ENCODE results near the gene FAM20C.

The FAM20C gene

DNA sequence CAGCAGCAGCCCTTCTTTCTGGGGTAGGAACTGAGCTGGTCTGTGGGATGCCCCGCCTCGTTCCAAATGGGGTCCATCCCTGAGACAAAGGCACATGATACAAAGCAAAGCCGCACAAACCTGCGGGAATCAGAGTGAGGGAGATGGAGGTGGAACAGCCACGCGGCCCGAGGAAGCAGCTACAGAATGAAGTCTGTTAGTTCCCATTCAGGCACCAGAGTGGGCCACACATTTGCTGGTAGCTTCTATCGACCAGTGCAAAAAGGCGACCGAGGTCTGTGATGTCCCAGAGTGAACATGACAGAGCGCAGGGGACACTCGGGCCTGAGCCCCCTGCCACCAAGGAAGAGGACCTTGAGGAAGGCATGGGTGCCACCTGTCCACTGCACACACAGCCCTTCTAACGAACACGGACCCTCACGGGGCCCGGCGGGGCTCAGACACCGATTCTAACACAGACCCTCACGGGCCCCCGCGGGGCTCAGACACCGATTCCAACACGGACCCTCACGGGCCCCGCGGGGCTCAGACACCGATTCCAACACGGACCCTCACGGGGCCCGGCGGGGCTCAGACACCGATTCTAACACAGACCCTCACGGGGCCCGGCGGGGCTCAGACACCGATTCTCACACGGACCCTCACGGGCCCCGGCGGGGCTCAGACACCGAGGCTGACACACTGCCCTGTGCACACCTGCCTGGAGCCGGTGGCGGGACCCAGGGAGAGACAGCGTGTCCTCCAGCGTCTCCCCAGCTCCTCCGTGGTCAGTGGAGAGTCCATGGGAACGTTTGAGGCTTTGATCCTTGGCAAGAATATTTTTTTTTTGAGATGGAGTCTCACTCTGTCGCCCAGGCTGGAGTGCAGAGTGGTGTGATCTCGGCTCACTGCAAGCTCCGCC, 32.8 kb upstream of the FAM20C start:
- peak; percentile 68 for DNase-seq (ENCODE audit: low spot score)

DNA sequence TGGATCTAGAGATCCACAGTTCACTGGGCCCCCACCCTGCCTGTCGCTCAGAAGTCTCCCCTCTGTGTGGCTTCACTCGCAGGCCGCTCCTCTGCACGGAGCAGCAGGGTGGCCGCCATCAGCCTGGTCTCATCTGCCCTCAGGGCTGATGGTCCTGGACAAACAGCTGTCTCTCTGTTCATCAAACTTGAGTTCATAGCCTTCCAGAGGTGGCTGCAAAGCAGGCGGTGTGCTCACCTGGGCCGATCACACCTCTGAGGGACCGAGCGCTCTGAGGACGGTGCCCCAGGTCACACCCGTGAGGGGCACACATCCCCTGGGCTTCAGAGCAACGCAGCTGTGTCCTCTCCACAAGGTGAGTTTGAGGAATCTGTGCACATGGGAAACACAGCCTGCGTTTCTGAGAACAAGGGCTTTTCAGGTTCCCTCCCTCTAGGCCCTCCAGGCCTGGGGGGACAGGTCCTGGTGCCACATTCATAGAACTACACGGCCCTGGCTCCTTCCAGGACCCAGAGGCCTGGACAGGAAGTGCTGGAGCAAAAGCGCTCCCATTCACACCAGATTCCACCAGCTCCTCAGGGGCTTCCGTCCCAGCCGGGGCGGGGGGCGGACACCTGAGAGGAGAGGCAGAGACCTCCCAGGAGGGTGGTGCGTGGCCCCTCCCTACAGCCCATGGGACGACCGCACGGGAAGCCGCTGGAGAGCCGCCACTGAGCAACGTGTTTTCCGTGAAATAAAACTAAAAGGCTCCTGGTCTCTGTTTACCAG, 31.2 kb upstream of the FAM20C start:
- DNase-seq (ENCODE audit: low spot score), result peak; percentile 42

DNA sequence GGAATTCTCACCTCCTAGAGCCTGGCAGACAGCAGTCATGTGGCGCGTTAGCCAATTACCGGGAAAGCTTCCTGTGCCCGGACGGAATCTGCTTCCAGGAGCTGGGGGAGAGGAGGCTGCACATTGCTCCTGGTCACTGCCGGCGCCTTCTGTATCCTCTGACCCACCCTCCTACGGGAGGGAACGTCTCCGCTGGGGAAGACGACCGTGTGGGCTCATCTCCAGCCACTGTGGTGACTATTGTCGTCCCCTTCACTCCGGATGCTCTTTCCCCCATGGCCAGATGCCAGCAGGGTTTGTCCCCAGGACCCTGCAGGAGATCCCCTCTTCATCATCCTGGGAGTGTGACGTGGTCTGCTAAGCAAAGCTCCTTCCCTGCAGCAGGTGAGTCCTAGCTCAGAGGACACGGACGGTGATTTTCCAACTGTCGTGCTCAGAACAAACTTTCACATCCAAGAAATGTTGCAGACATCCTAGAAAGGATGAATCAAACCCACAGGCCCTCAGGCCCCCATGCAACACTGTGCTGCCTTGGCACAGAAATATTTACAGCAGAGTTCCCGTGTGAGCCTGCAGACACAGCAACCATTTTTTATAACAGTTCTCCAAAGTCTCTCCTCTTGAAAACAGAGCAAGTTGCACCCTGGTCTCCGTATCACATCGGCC, 29.6 kb upstream of the FAM20C start:
- peak; percentile 14 for DNase-seq (ENCODE audit: low spot score)

DNA sequence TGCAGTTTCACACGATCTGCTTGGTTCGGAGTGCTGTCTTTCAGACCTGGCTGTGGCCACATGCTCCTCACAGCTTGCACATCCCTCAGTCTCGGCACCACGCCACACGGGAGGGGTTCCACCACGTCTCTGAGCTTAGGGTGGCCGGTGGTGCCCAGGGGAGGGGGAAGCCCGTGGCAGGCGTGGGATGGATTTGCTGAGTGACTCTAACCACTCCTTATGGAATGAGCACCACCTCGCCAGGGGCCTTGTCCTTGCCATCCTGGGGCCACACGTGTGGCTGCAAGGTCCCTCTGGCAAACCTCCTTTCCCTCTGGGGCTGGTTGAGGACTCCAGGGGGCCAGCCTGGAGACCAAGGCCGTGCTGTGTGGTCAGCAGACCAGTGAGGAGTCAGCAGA, 29.1 kb upstream of the FAM20C start:
- peak; percentile 15 for DNase-seq (ENCODE audit: low spot score)

DNA sequence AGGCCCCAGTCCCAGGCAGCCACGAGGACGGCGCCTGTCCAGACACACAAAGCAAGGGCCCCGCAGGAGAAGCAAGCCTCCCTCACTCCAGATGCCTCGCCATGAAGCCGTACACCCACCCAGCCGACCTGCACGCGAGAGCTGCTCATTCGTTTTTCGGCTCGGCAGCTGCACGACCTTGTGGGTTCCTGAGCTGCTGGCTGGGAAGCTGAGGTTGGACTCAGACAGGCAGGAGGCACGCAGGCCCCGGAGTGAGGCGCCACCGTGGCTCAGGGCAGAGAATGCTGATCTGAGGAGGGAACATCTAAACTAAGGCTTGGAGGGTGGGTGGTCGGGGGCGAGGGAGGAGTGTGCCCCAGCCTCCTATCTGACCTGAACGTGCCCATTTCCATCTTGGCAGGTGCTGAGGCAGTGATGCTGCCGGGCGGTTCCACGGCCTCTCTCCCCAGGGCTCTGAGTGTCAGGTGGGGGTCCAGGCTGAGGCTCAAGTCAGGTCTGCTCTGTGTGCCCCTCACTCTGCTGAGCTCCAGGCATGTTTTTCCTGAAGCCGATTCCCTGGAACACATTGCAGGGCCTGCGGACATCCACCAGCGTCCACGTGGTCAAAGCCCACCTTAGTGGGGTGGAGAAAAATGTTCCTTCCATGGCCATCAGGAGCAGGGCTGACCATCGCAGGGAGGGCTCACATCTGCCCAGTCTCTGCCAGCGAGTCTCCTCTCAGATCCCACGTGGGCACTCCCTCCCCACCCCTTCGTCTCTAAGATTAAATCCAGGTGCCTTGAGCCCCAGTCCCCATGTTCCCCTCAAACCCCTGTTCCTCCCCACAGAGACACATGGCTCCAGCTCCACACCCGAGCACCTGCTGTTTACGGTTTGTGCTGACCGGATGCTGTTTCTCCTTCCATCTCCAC, 28.1 kb upstream of the FAM20C start:
- DNase-seq (ENCODE audit: low spot score), result peak; percentile 12

DNA sequence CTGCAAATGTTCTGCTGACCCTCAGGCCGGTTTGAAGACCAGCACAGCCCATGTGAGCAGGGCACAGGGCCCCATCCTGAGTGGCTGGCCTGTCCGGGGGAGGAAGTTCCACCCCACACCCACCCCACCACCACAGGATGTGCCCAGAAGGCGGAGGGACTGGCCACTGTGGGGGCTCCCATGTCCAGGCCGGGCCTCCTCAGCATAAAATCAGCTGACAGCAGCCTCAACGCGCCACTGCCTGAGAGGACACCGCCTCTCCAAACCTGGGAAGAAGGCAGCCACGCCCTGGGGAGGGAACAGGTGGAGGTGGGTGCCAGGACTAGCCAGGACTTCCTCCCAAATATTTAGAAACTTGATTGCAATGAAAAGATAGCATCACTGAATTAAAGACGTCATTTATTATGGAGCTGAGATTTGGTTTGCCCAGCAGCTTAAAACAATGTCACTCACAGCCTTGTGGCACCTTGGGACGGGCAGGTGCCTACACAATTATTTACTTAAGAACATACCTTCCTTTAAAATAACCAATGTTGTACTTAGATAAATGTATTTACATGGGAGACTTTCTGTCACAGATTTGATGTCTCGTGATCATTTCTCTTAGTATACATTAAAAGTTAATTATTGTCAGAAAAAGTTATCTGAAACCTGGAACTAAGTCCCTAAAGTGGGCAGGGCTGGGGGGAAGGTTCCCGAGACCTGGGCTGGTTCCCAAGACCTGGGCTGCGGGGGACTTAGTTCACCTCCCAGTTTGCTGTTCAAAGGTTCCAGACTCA, 27.3 kb upstream of the FAM20C start:
- DNase-seq (ENCODE audit: low spot score), result peak; percentile 9

DNA sequence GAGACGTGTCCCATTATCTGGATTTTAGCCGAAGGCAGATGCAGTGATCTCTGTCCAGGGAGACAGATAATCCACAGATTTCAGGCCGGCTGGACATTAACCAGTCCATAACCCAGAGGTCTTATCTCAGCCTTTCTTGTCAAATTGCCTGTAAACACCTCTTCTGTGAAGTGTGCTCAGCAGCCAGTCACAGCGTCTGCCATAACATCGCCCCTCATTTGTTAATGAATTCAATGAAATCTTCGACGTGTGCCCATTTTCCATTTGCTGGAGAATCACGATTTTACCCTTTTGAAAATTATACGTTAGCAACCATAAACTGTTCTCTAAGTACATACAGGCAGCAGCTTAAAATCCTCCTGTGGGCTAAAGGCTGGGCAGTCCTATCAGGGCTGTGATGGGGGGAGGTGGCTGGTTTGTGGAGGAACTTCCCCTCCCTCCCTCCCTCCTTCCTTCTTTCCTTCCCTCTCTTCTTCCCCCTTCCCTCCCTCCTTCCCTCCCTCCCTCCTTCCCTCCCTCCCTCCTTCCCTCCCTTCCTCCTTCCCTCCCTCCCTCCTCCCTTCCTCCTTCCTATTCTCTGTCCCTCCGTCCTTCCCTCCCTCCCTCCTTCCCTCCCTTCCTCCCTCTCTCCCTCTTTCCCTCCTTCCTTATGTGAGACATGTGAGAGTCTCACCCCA, 26.6 kb upstream of the FAM20C start:
- peak; percentile 22 for DNase-seq (ENCODE audit: low spot score)

DNA sequence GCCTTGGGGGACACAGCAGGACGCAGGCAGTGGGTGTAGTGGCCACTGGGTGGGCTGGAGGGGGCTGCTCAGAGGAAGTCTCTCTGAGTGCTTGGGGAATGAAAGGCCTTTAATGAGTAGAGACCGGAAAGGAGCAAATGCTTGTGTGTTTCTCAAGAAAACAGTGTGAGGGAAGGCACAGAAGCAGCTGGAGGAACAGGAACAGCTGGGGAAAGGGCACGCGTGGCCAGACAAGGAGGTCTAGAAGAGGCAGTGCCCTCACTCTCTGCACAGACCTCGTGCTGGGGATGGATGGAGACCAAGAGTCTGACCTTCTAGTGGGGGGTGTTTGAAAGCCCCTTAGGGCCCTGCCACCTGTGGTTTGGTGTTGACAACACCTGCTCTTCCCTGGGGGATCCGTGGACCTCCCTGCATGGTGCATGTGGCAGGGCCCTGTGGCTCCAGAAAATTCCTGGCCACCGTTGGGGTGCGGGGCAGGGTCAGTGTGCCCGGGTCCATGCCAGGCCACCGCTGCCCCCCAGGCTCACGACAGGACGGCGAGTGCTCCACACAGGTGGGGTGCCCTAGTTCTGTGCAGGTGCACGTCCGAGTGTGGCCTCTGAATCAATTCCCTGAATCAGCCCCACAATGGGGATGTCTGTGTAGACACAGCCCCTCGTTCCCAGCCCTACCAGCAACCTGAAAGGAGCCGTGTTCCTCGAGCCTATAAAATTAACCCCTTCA, 25.9 kb upstream of the FAM20C start:
- DNase-seq (ENCODE audit: low spot score), result peak; percentile 25

DNA sequence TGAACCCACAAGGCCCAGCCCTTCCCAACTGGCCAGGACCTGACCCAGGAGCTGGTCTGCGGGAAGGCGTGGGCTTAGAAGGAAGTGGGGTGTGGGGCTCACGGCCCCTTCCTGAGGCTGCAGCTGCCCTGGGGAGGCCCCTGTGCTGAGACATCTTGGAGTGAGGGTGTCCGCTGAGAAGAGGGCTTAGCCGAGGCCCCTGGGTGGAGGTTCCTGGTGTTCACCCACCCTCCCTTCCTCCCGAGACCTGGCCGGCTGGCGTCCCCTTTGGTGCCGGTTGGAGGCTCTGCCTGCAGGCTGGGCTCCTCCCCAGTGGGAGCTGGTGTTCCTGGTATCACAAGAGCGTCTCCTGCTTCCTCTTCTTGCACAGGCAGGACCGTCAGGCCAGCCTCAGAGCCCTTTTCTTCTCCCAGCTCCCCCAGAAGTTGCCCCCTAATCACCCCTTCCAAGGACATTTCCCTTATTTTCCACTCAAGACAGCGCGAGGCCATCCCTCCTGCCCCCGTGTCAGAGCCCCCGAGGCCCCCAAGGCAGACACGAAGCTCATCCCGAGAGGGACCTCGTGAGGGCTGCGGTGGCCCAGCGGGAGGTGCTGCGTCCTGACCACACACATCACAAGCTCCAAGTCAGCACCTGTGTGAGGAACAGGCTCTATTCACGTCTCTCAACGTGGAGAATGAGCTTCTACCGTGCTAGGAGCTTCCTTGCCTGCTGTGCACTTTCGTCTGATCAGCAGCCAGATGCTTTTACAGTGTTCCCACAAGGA, 25.1 kb upstream of the FAM20C start:
- DNase-seq (ENCODE audit: low spot score), result peak; percentile 11

DNA sequence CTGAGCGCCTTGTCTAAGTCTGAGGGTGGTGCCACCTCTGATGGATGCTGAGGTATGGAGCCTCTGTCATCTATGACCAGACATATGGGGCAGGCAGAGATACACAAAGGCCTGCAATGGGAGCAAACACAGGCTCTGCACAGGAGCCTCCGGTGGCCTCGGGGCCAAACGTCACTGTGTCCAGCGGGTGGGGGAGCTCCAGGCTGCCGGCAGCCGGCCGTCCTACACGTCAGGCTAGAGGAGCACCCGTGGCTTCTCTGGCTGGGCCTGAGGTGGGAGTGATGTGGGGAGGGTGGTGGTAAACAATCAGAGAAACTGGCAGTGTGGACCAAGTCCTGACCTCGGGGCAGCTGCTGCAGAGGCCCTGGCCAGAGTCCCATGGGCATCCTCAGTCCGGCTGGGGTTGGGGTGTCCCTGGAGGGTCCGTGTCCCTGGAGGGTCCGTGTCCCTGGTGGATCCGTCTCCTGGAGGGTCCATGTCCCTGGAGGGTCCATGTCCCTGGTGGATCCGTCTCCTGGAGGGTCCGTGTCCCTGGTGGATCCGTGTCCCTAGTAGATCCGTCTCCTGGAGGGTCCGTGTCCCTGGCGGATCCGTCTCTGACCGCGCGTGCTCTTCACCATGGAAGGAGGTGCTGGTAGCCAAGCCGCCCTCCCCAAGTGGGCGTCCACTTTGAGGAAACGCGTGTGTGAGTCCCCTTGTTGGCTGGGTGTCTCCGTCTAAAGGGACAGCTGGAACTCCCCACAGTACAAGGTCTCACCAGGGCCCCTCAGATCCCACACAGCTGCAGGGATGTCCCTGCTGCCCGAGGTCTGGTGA, 24.2 kb upstream of the FAM20C start:
- DNase-seq (ENCODE audit: low spot score), result peak; percentile 26

DNA sequence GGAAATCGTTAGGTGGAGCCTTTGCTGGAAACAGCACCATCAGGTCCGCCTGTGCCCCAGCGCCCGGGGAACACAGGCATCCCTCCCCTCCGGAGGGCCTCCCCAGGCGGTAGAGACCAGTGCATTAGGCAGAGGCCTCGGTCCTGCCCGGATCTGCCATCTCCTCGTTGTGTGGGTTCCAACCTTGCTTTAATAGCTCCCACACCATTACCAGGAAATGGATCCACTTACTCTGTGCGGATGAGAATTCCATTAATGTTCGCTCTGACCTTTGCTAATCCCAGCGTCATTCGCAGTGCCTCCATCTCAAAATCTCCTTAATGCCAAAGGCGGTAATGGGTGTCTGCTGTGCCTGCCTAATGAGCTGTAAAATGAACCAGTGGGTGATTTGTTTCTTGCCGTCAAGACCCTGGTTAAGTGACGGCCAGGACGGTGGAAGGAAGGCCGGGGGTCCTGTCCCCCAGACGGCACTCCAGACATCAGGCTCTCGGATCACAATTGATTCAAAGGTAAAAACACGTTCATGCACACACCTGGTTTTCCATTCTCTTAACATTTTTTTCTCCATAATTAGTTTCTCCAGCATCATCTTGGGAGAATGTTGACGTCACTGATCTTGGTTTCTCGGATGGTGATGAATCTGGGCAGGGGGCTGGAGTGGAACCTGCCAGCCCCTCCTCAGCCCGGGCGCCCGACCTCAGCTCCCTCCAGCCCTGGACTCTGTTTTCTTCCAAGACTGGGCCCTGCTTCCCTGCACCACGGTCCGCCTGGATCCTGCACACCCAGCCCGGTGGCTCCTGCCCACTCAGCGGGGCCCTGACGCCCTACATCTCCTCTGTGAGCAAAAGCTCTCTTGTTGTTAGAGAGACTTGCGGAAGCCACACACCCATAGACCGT, 22.8 kb upstream of the FAM20C start:
- DNase-seq (ENCODE audit: low spot score), result peak; percentile 7

DNA sequence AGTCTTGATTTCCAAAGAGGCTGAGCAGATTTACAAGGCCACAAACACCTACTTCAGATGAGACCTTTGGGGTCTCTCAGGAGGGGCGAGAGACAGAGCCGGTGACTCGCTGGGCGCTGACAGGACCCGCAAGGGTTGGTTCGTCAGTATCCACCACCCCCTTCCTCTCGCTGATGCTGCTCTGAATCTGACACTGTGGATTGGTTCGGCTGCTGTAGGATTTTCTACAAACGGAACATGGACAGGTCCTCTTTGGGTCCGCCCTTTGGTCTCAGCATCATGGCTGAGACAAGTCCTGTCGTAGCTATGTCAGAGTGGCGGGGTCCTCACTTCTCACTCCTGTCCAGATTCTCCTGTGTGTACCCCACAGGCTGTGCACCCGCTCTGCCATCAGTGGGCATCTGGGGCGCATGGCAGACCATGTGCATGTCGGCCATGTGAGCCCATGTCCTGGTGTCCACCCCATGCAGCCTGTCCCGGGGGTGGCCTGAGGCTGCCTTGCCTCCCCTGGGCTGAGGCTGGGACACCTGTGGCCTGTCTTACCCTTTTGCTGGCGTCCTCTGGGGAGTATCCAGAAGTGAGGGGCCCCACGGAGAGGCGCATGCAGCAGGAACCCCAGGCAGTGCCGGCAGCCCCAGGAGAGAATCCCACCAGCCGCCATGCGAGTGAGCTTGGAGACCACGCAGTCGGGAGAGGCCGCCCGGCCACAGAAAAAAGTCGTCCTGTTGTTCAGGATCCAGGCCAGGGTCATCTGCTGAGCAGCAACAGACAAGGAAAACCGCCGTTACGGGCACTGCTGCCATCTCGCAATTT, 21.6 kb upstream of the FAM20C start:
- DNase-seq (ENCODE audit: low spot score), result no peak

DNA sequence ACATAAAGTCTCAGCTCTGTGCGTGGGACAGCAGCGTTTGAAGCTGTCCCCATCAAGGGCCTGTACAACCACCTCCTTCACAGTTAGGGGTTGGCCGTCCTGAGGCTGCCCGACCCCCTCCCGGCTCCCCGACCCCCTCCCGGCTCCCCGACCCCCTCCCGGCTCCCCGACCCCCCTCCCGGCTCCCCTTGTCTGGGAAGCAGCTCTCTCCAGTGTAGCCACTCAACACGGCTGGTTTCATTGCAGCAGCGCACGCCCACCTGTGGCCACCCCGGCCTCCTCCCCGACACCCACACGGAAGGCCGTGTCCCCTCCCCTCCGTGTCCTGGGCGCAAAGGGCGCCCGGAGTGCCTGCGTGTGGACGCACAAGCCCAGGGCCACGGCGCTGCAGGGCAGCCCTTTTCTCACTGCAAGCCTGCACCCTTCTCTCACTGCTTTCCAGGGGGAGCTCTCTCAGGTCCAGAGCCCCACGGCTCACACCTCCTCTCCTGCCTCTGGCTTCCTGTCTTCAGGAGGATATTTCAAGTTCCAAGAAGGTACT, 20.9 kb upstream of the FAM20C start:
- DNase-seq (ENCODE audit: low spot score), result peak; percentile 73

DNA sequence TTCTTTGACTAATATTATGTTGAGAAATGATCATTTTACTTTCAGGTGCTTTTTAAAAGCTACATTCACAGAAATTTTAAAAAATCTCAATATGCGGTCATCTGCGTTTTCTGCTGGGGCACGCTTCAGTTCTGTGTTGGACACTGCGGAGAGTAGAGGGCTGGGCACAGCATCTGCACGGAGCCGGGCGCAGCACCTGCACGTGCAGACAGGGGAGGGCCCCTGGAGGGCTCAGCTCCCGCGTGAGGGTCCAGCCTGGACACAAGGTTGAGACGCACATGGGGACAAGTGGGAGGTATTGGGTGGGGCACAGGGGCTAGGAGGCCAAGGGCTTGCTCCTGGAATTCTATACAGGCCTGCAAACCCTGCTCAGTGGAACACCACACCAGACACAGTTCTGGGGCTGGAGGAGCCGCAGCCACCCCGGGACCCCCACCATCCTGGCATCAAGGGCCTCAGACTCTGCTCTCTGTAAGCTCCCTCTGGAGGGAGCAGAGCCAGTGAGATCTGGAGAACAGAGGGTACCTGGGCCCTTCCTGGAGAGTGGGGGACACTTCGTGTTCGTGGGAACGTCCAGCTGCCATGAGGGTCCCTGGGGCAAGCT, 20.4 kb upstream of the FAM20C start:
- DNase-seq (ENCODE audit: low spot score), result no peak

DNA sequence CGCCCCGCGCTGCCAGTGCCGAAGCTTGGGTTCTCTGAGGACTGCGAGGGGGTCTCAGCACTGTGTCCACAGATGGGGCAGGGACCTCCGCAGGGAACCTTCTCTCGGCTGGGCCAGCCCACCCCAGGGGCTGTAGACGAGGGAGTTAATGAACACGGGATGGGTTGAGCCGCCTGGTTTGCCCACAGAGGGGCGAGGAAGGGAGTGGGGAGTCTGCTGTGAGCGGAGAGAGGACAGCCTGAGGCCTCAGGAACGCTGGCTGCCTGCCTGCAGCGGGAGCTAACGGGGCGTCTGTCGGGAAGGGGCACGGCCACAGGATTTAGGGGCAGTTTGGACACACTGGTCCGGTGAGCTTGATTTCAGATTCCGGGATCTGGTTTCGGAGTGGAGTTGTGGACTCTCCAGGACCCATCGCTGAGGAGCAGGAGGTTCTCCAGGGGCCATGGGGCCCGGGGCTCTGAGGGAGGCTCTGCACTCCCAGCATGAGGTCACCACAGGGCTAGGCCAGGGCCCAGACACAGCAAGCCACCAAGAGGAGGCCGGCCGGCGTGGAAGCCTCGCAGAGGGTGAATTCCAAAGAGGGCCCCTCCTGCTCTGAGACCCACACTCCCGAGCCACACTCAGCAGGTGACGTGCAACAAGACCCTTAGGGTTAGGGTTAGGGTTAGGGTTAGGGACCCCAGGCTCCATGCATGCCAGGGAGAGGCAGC, 19.0 kb upstream of the FAM20C start:
- DNase-seq (ENCODE audit: low spot score), result no peak
